ENCODE data around the gene IGFBPL1. TPM values are rescaled to one million over a fixed set of nuclear protein-coding genes. Genes with fewer than 3 reads are reported as not detected.

IGFBPL1 gene
- total RNA-seq, 1 donor from 2014 or later: not detected

GRCh38 chr9:38391278-38392118 is 32.8 kb downstream of the IGFBPL1 start:
- Histone ChIP-seq H3K36me3 (ENCODE audit: control insufficient read depth, insufficient read depth, low read length) (peaks cover 3% of the 10 kb centered on the region), H3K4me3 (ENCODE audit: low read depth, low read length) (no peak overlapping the region), H3K27me3 (ENCODE audit: control insufficient read depth, insufficient read depth, low read length) (no peaks in the 10 kb centered on the region)
- TF ChIP-seq, protein P1, sequence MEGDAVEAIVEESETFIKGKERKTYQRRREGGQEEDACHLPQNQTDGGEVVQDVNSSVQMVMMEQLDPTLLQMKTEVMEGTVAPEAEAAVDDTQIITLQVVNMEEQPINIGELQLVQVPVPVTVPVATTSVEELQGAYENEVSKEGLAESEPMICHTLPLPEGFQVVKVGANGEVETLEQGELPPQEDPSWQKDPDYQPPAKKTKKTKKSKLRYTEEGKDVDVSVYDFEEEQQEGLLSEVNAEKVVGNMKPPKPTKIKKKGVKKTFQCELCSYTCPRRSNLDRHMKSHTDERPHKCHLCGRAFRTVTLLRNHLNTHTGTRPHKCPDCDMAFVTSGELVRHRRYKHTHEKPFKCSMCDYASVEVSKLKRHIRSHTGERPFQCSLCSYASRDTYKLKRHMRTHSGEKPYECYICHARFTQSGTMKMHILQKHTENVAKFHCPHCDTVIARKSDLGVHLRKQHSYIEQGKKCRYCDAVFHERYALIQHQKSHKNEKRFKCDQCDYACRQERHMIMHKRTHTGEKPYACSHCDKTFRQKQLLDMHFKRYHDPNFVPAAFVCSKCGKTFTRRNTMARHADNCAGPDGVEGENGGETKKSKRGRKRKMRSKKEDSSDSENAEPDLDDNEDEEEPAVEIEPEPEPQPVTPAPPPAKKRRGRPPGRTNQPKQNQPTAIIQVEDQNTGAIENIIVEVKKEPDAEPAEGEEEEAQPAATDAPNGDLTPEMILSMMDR (IDR thresholded peaks at IDR 0.05; ENCODE audit: insufficient read depth, low read length, severe bottlenecking): no peak
- FAIRE-seq (no peak), DNase-seq (ENCODE audit: low read depth) (no peak)

DNA sequence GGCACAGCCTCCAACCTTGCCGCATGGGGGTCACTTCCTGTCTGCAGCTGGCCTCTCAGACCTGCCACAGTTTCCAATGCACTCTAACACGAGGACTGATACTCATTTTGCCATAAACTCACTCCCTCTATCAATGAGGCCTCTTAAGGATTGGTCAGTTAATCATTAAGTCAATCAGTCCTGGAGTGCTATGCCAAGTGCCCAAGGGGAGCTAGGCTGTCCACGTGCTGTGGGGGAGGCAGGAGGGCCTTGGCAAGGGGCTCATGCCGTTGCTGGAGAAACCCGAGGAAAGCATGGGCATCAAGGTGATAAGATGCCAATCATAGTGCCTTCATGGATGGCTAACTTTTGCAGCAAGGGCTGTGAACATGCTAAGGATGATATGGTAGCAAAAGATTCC is 33.4 kb downstream of the IGFBPL1 start:
- TF ChIP-seq, protein P1 (IDR thresholded peaks at IDR 0.05; ENCODE audit: insufficient read depth, low read length, severe bottlenecking): no peak
- Histone ChIP-seq H3K27me3 (ENCODE audit: control insufficient read depth, insufficient read depth, low read length) (no peaks in the 10 kb centered on the region), H3K36me3 (ENCODE audit: control insufficient read depth, insufficient read depth, low read length) (no peaks in the 10 kb centered on the region), H3K4me3 (ENCODE audit: low read depth, low read length) (no peak overlapping the region)
- FAIRE-seq (no peak), DNase-seq (ENCODE audit: low read depth) (no peak)

GRCh38 chr9:38390442-38390841 is 33.8 kb downstream of the IGFBPL1 start:
- FAIRE-seq: no peak
- Histone ChIP-seq H3K27me3 (ENCODE audit: control insufficient read depth, insufficient read depth, low read length) (no peaks in the 10 kb centered on the region), H3K4me3 (ENCODE audit: low read depth, low read length) (no peak overlapping the region), H3K36me3 (ENCODE audit: control insufficient read depth, insufficient read depth, low read length) (no peaks in the 10 kb centered on the region)
- no peak for DNase-seq (ENCODE audit: low read depth)
- TF ChIP-seq, protein P1 (IDR thresholded peaks at IDR 0.05; ENCODE audit: insufficient read depth, low read length, severe bottlenecking): no peak

DNA sequence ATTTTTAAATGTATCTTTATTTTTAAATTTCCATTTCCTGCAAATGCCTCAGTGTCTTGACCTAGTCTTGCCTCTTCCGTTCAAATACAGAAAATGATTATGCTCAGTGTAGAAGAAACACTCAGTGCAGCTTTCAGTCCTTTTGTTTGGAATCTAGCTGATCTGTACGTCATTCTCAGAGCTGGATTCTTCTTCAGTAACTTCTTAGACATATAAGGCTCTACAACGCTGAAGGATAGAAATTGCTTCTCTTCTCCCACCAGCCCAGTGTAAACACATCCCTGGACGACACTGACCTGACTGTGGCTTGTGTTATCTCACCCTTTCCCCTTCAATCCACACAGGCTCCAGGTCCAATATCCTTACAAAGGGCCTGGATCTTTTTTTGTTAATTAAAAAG is 34.9 kb downstream of the IGFBPL1 start:
- no peaks in the 10 kb centered on the region for H3K36me3 ChIP-seq (ENCODE audit: control insufficient read depth, insufficient read depth, low read length)
- TF ChIP-seq, protein P1 (IDR thresholded peaks at IDR 0.05; ENCODE audit: insufficient read depth, low read length, severe bottlenecking): no peak
- H3K4me3 ChIP-seq (ENCODE audit: low read depth, low read length): no peak overlapping the region
- H3K27me3 ChIP-seq (ENCODE audit: control insufficient read depth, insufficient read depth, low read length): no peaks in the 10 kb centered on the region
- FAIRE-seq (no peak), DNase-seq (ENCODE audit: low read depth) (no peak)

DNA sequence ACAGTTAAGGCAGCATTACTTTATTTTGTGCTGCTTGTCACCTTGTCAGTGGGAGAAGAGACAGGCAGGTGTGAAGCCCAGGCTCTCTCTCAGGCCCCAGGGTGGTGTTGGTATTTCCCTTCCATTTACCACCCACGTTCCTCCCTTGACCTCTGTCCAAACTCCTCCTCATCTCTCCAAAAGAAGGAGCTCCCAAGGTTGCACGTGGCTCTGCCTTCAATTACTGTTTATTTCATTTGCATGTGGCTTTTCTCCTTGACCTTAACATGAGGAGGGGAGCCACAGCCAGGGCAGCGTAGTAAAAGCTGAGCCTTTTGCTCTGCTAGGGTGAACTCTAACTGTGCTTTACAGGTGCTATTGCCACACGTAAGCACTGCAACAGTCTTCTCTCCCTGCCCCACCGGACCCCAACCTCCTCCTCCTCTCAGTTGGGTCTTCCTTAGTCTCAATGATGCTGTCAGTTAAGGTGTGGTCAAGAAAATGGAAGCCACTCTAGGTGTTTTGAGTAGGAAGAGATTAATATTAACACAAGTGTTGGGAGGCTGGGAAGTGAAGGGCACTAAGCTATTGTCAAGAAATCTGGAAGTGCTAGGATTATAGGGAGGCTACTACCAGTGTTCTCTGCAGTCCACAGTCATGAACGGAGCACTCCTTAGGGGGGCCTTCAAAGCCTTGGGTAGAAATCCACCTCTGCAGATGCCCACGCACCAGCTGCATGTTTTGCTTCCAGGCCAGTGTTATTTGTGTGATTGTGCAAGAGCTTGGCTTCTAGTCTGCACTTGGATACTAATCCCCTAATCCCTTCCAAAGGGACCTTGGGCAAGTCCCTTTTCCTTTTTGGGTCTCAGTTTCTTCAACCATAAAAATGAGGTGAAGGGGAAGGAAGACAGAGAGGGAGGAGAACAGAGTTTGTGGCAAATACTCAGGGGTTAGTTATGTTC is 35.7 kb downstream of the IGFBPL1 start:
- DNase-seq (ENCODE audit: low read depth) (no peak), FAIRE-seq (no peak)
- Histone ChIP-seq H3K27me3 (ENCODE audit: control insufficient read depth, insufficient read depth, low read length) (no peaks in the 10 kb centered on the region), H3K36me3 (ENCODE audit: control insufficient read depth, insufficient read depth, low read length) (no peaks in the 10 kb centered on the region), H3K4me3 (ENCODE audit: low read depth, low read length) (no peak overlapping the region)
- TF ChIP-seq, protein P1 (IDR thresholded peaks at IDR 0.05; ENCODE audit: insufficient read depth, low read length, severe bottlenecking): no peak
